ENCODE data around the gene PNPLA2.

- TF ChIP-seq, protein P1, sequence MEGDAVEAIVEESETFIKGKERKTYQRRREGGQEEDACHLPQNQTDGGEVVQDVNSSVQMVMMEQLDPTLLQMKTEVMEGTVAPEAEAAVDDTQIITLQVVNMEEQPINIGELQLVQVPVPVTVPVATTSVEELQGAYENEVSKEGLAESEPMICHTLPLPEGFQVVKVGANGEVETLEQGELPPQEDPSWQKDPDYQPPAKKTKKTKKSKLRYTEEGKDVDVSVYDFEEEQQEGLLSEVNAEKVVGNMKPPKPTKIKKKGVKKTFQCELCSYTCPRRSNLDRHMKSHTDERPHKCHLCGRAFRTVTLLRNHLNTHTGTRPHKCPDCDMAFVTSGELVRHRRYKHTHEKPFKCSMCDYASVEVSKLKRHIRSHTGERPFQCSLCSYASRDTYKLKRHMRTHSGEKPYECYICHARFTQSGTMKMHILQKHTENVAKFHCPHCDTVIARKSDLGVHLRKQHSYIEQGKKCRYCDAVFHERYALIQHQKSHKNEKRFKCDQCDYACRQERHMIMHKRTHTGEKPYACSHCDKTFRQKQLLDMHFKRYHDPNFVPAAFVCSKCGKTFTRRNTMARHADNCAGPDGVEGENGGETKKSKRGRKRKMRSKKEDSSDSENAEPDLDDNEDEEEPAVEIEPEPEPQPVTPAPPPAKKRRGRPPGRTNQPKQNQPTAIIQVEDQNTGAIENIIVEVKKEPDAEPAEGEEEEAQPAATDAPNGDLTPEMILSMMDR (IDR thresholded peaks at IDR 0.05): no peak
- TF ChIP-seq EZH2phosphoT487 (IDR thresholded peaks at IDR 0.05): no peak
These were observed 48.6 kb upstream of the PNPLA2 start for GRCh38 chr11:769887-770641.
